GM12891 (cell line): Measurements from ENCODE around the gene HMOX1.

Source experiments
- POLR2A ChIP-seq: IDR thresholded peaks from 2 replicates; pipeline ENCODE4 v1.6.1; 2011; ENCODE audit warnings: low read depth, low read length, control low read depth
- POLR2AphosphoS5 ChIP-seq: IDR thresholded peaks from 2 replicates; pipeline ENCODE4 v1.6.1; 2011; ENCODE audit warnings: low read depth, low read length, control low read depth
- SPI1 ChIP-seq: IDR thresholded peaks from 2 replicates; pipeline ENCODE4 v1.6.1; 2011; ENCODE audit warnings: low read depth, low read length, control low read depth

DNA sequence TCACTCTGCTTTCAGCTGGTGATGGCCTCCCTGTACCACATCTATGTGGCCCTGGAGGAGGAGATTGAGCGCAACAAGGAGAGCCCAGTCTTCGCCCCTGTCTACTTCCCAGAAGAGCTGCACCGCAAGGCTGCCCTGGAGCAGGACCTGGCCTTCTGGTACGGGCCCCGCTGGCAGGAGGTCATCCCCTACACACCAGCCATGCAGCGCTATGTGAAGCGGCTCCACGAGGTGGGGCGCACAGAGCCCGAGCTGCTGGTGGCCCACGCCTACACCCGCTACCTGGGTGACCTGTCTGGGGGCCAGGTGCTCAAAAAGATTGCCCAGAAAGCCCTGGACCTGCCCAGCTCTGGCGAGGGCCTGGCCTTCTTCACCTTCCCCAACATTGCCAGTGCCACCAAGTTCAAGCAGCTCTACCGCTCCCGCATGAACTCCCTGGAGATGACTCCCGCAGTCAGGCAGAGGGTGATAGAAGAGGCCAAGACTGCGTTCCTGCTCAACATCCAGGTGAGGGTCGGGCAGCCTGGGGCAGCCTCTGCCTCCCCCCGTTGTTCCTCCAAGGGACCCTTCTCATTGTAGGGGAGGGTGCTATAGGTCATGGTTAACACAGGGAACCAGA, 5.9 kb downstream of the HMOX1 start:
- no peak for TF ChIP-seq POLR2A
- TF ChIP-seq POLR2AphosphoS5, result no peak
- no peak for TF ChIP-seq SPI1
